GM18498 (cell line): ENCODE results near the gene C19orf73.
"Not testable (repeated sequence)": the region's sequence is repeated elsewhere in the genome, so short reads cannot be mapped to it uniquely, and the experiment has no call there.

Experiments used
- ATAC-seq: cut with Tn5 transposase; IDR thresholded peaks from one replicate; pipeline ENCODE4 v1.9.1; 2021; ENCODE audit warnings: mild to moderate bottlenecking, moderate library complexity; ENCODE audit not compliant: unreplicated experiment

Gene C19orf73

GRCh38 chr19:49148784-49149651 is 30.1 kb upstream of the C19orf73 start:
- no peak for ATAC-seq

GRCh38 chr19:49148044-49148682 is 29.2 kb upstream of the C19orf73 start:
- ATAC-seq: no peak

GRCh38 chr19:49146408-49146770 is 27.4 kb upstream of the C19orf73 start:
- not testable (repeated sequence) for ATAC-seq

- ATAC-seq: no peak
Observed at GRCh38 chr19:49145573-49146407, 26.8 kb upstream of the C19orf73 start.

GRCh38 chr19:49142866-49143335 is 24.0 kb upstream of the C19orf73 start:
- ATAC-seq: no peak

GRCh38 chr19:49141352-49141751 is 22.4 kb upstream of the C19orf73 start:
- no peak for ATAC-seq

GRCh38 chr19:49140951-49141350 is 22.0 kb upstream of the C19orf73 start:
- ATAC-seq: no peak

- ATAC-seq: no peak
Observed at GRCh38 chr19:49136771-49137171, 17.8 kb upstream of the C19orf73 start.

GRCh38 chr19:49135686-49136085 is 16.7 kb upstream of the C19orf73 start:
- no peak for ATAC-seq

GRCh38 chr19:49133621-49134454 is 14.9 kb upstream of the C19orf73 start:
- ATAC-seq: no peak

GRCh38 chr19:49132974-49133609 is 14.1 kb upstream of the C19orf73 start:
- ATAC-seq: no peak

- ATAC-seq: no peak
Observed at GRCh38 chr19:49130325-49130724, 11.4 kb upstream of the C19orf73 start.

- no peak for ATAC-seq
Observed at GRCh38 chr19:49129238-49129583, 10.3 kb upstream of the C19orf73 start.

GRCh38 chr19:49128545-49129237 is 9.7 kb upstream of the C19orf73 start:
- no peak for ATAC-seq

- ATAC-seq: peak; percentile 94
Observed at GRCh38 chr19:49127674-49128544, 9.0 kb upstream of the C19orf73 start.

GRCh38 chr19:49127225-49127624 is 8.3 kb upstream of the C19orf73 start:
- ATAC-seq: not testable (repeated sequence)

- ATAC-seq: no peak
Observed at GRCh38 chr19:49126575-49126974, 7.6 kb upstream of the C19orf73 start.

GRCh38 chr19:49125025-49125731 is 6.2 kb upstream of the C19orf73 start:
- ATAC-seq: no peak
